ENCODE data around the gene SLC6A6. TPM values are rescaled to one million over a fixed set of nuclear protein-coding genes. Genes with fewer than 3 reads are reported as not detected.
A peak's percentile ranks its signal among the peaks of the same experiment; 100 is the strongest.

The SLC6A6 gene
- total RNA-seq, 2 donors from 2014 or later, result 43.1 to 56.5 TPM

DNA sequence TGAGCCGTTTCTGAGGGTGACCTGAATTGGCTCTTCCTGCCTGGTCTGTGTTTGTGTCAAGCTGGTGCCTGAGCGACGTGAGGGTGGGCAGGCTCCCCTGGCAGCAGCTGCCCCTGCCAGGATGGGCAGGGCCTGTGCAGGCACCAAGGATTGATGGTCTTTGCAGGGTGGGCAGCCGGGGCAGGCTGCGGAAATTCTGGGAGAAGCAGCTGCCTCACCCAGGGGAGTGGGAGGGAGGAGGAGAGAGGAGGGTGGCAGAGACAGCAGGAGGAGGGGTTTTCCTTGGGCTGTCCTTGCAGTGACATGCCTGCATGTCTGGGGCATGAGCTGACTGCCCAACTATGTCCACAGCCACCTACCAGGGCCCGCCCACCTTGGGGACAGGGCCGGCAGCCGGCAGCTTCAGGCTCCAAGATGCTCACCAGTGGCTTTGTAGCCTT, 27.9 kb upstream of the SLC6A6 start:
- H3K4me1 ChIP-seq (ENCODE audit: control insufficient read depth, insufficient read depth, low read length), result peaks cover 14% of the 10 kb centered on the region
- TF ChIP-seq, protein P1, sequence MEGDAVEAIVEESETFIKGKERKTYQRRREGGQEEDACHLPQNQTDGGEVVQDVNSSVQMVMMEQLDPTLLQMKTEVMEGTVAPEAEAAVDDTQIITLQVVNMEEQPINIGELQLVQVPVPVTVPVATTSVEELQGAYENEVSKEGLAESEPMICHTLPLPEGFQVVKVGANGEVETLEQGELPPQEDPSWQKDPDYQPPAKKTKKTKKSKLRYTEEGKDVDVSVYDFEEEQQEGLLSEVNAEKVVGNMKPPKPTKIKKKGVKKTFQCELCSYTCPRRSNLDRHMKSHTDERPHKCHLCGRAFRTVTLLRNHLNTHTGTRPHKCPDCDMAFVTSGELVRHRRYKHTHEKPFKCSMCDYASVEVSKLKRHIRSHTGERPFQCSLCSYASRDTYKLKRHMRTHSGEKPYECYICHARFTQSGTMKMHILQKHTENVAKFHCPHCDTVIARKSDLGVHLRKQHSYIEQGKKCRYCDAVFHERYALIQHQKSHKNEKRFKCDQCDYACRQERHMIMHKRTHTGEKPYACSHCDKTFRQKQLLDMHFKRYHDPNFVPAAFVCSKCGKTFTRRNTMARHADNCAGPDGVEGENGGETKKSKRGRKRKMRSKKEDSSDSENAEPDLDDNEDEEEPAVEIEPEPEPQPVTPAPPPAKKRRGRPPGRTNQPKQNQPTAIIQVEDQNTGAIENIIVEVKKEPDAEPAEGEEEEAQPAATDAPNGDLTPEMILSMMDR (conservative IDR thresholded peaks at IDR 0.05), result no peak

DNA sequence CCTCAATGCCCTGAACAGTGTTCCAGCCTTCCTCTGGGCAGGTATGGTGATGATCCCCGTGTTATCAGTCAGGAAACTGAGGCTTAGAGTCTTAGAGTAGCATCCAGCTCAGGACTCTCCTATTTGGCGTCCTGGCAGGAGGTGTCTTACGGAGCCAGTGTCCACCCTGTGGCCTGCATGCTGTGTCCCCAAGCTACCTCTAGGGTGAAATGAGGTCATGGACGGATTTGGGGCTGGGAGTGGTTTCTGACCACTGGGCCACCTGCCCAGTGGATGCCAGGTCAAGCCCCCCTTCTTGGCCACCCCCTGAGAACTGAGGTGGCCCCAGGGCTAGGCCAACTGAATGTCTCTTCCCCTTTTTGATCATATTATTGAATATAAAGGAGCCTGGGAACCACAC, 27.2 kb upstream of the SLC6A6 start:
- Histone ChIP-seq H3K27me3 (ENCODE audit: control insufficient read depth, insufficient read depth, low read length, poor library complexity, severe bottlenecking) (no peaks in the 10 kb centered on the region), H3K9ac (ENCODE audit: extremely low read depth, low read length, poor library complexity, severe bottlenecking) (no peak overlapping the region), H3K4me1 (ENCODE audit: control insufficient read depth, insufficient read depth, low read length) (peaks cover 14% of the 10 kb centered on the region), H3K27ac (ENCODE audit: low read depth, low read length) (no peak overlapping the region), H3K9me3 (ENCODE audit: control insufficient read depth, low read length) (no peaks in the 10 kb centered on the region), H3K4me3 (ENCODE audit: low read length) (no peak overlapping the region), H3K36me3 (ENCODE audit: control insufficient read depth, insufficient read depth, low read length) (no peaks in the 10 kb centered on the region)
- Mint-ChIP-seq H3K4me3 (no peak overlapping the region), H3K9me3 (no peaks in the 10 kb centered on the region), H3K27ac (no peak overlapping the region), H3K4me1 (peaks cover 33% of the 10 kb centered on the region), H3K27me3 (ENCODE audit: insufficient read depth) (peaks cover 4% of the 10 kb centered on the region), H3K36me3 (ENCODE audit: low read depth) (no peaks in the 10 kb centered on the region)
- WGBS, 2 experiments (ENCODE audit: insufficient coverage in 1 of 2, insufficient read length in 1 of 2), result 80 to 81% methylated on average over 3 to 4 of the region's 4 CpGs
- TF ChIP-seq, protein P1 (conservative IDR thresholded peaks at IDR 0.05), result peak; percentile 64
- DNase-seq, result no peak

More for the DNA sequence above, 27.9 kb upstream of the SLC6A6 start:
- H3K27me3 ChIP-seq (ENCODE audit: control insufficient read depth, insufficient read depth, low read length, poor library complexity, severe bottlenecking), result no peaks in the 10 kb centered on the region
- H3K36me3 ChIP-seq (ENCODE audit: control insufficient read depth, insufficient read depth, low read length), result no peaks in the 10 kb centered on the region
- Mint-ChIP-seq H3K36me3 (ENCODE audit: low read depth) (no peaks in the 10 kb centered on the region), H3K27ac (no peak overlapping the region), H3K9me3 (no peaks in the 10 kb centered on the region), H3K27me3 (ENCODE audit: insufficient read depth) (peaks cover 4% of the 10 kb centered on the region), H3K4me1 (peaks cover 38% of the 10 kb centered on the region), H3K4me3 (no peak overlapping the region)
- WGBS, 2 experiments (ENCODE audit: insufficient coverage in 1 of 2, insufficient read length in 1 of 2), result 80 to 82% methylated on average over 4 to 8 of the region's 8 CpGs
- no peak overlapping the region for H3K9ac ChIP-seq (ENCODE audit: extremely low read depth, low read length, poor library complexity, severe bottlenecking)
- DNase-seq, result peak; percentile 73
- H3K27ac ChIP-seq (ENCODE audit: low read depth, low read length), result no peak overlapping the region
- no peak overlapping the region for H3K4me3 ChIP-seq (ENCODE audit: low read length)
- H3K9me3 ChIP-seq (ENCODE audit: control insufficient read depth, low read length), result no peaks in the 10 kb centered on the region

DNA sequence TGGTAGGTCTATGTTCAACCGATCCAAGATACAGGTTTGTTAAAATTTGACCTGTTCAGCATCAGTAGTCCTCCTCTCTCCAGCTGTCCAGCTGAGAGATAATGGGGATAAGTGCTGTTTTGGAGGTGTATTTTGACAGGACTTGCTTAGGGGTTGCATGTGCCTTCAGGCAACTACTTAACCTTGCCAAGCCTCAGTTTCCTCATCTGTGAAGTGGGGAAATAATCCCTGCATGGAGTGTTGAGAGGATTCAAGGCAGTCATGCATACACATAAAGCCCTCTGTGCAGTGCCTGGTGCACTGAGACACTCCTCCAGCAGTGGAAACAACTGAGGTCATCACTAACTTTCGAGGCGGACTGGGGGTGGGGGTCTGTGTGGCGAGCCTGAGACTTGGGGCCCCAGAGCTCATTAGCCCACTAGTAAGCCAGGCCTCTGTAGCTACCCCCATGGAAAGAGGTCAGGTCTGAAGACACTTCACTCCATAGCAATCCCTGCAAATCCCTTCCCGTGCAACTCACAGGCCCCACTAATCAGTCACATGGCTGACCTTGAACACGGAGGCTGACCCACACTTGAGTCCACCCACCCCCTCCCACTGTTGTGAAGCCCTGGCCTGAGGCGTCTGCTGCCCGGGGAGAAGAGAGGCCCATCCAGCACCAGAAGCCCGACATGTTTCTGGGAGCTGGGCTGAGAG, 25.9 kb upstream of the SLC6A6 start:
- H3K27ac Mint-ChIP-seq, result no peak overlapping the region
- H3K27ac ChIP-seq (ENCODE audit: low read depth, low read length), result no peak overlapping the region
- H3K4me1 Mint-ChIP-seq, result peaks cover 25% of the 10 kb centered on the region
- 83 to 88% methylated on average over 6 to 9 of the region's 9 CpGs for WGBS, 2 experiments (ENCODE audit: insufficient coverage in 1 of 2, insufficient read length in 1 of 2)
- H3K4me3 ChIP-seq (ENCODE audit: low read length), result no peak overlapping the region
- no peaks in the 10 kb centered on the region for H3K9me3 Mint-ChIP-seq
- no peaks in the 10 kb centered on the region for H3K27me3 ChIP-seq (ENCODE audit: control insufficient read depth, insufficient read depth, low read length, poor library complexity, severe bottlenecking)
- no peaks in the 10 kb centered on the region for H3K9me3 ChIP-seq (ENCODE audit: control insufficient read depth, low read length)
- H3K4me3 Mint-ChIP-seq, result no peak overlapping the region
- peaks cover 7% of the 10 kb centered on the region for H3K27me3 Mint-ChIP-seq (ENCODE audit: insufficient read depth)
- H3K4me1 ChIP-seq (ENCODE audit: control insufficient read depth, insufficient read depth, low read length), result peaks cover 5% of the 10 kb centered on the region
- H3K9ac ChIP-seq (ENCODE audit: extremely low read depth, low read length, poor library complexity, severe bottlenecking), result no peak overlapping the region
- H3K36me3 Mint-ChIP-seq (ENCODE audit: low read depth), result no peaks in the 10 kb centered on the region
- no peaks in the 10 kb centered on the region for H3K36me3 ChIP-seq (ENCODE audit: control insufficient read depth, insufficient read depth, low read length)
- TF ChIP-seq, protein P1 (conservative IDR thresholded peaks at IDR 0.05), result no peak
- DNase-seq, result no peak

Measured in endodermal cell (in vitro differentiated cells).